Measurements from ENCODE around the gene TMEM41A.

TMEM41A gene

DNA sequence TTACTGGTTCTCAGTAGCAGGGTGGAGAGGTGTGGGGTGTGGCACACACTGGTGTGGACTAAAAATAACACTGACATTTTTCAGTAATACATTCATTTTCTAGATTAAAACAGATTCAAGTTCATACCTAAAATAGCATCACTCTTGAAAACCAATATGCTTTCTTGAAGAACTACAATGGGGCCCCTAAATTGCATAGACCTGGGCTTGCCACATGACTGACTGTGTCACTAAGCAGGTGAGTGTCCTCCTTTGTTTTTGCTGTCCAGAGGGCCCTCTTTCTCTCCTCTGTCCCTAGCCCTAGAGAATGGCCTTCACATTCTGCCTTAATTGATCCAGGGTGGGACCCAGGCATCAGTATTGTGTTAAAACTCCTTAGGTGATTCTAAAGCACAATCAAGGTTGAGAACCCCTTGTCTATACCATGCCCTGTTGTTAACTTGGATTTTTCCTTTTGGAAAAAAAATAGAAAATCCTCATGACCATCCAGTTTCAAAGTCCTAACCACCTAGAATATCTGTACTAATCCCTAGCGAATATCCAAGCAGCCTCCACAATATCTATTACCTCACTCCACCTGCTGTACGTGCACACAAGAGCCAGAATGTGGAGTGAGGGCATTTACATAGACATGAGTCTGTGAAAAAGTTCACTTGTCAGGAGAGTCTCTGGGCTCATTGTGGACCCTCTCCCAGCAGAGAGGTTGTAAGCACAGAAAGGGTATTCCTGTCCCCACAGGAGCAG is 18.7 kb upstream of the TMEM41A start:
- DNase-seq (ENCODE audit: low read depth), result no peak
- TF ChIP-seq, protein P1, sequence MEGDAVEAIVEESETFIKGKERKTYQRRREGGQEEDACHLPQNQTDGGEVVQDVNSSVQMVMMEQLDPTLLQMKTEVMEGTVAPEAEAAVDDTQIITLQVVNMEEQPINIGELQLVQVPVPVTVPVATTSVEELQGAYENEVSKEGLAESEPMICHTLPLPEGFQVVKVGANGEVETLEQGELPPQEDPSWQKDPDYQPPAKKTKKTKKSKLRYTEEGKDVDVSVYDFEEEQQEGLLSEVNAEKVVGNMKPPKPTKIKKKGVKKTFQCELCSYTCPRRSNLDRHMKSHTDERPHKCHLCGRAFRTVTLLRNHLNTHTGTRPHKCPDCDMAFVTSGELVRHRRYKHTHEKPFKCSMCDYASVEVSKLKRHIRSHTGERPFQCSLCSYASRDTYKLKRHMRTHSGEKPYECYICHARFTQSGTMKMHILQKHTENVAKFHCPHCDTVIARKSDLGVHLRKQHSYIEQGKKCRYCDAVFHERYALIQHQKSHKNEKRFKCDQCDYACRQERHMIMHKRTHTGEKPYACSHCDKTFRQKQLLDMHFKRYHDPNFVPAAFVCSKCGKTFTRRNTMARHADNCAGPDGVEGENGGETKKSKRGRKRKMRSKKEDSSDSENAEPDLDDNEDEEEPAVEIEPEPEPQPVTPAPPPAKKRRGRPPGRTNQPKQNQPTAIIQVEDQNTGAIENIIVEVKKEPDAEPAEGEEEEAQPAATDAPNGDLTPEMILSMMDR (IDR thresholded peaks at IDR 0.05; ENCODE audit: low read length, missing control alignments), result no peak
- H3K4me3 ChIP-seq (replicated peaks; ENCODE audit: low read depth, low read length), result no peak overlapping the region

DNA sequence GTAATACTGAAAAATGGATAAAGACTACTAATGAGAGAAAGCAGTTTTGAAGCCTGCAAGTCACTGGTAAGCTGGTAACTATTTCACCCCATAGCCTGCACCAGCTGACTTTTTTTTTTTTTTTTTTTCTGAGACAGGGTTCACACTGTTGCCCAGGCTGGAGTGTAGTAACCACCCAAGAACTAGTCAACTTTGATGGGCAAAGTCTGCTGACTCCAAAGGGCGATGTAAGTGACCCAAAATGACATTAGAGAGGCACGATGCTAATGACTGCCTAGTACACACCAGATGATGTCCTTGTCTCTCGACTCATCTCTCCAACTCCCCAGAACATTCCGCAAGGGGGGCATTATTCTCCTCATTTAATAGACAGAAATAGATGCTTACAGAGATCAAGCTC is 12.9 kb upstream of the TMEM41A start:
- TF ChIP-seq, protein P1 (IDR thresholded peaks at IDR 0.05; ENCODE audit: low read length, missing control alignments), result no peak
- no peak overlapping the region for H3K4me3 ChIP-seq (replicated peaks; ENCODE audit: low read depth, low read length)
- DNase-seq (ENCODE audit: low read depth), result no peak

DNA sequence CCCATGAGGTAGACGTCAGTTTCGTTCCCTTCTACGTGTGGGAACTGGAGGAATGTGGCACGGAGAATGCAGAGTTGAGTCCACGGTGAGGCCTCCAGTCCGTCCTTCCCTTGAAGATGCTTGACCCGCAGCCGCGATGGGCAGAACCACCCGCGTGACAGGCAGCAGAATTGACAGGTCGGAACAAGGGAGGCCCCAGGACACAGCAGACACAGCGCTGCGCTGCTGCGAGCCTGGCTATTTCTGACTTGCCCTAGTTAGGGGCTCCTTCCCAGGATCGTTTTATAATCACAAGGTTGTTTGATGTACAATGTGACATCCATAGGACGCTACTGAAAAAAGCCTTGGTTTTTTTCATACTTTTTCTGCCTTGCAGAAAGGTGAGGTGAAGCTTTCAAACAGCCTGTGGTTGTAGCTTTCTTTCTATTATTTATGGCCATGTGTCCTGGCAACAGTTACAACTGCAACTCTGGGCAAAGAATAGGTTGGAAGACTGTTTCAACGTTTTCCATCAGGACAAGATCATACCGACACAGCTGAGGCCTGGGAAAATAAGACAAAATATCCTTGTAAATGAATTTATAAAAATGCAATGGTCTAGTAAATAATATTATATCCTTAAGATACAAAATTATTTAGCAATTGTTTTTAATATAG is 9.6 kb upstream of the TMEM41A start:
- TF ChIP-seq, protein P1 (IDR thresholded peaks at IDR 0.05; ENCODE audit: low read length, missing control alignments), result no peak
- DNase-seq (ENCODE audit: low read depth), result no peak
- H3K4me3 ChIP-seq (replicated peaks; ENCODE audit: low read depth, low read length), result no peak overlapping the region

DNA sequence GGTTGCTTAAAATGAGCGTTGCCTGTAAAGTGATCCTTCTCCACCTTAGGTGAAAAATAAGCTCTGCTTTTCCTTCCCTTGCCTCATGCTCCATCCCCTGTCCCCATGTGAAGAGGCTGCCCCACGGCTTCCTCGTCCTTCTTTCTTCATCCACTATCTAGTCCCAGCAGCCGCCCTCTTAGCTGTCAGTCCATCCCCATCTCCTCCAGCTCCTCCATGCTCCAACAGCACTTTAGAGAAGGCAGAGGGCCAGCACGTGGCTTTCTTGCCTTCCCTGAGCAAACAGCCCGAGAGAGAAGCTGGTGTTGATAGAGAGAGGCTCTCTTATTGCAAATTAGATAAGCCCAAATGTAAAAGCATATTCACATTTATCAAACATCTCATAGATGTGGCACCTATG is 9.0 kb upstream of the TMEM41A start:
- no peak overlapping the region for H3K4me3 ChIP-seq (replicated peaks; ENCODE audit: low read depth, low read length)
- DNase-seq (ENCODE audit: low read depth), result no peak
- TF ChIP-seq, protein P1 (IDR thresholded peaks at IDR 0.05; ENCODE audit: low read length, missing control alignments), result no peak

DNA sequence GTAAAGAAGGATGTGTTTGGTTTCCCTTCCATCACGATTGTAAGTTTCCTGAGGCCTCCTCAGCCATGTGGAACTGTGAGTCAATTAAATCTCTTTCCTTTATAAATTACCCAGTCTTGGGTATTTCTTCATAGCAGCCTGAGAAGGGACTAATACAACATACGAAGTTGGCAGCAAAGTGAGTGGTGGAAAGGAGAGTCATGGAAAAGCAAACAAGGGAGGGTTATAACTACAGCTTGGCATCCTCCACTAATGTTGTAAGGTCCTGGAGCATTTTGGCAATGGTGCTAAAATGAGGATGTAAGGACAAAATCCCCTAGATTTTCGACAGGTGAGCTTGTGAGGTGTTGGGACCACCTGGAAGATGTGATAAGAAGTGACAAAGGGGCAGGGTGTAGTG is 5.8 kb upstream of the TMEM41A start:
- no peak for DNase-seq (ENCODE audit: low read depth)
- H3K4me3 ChIP-seq (replicated peaks; ENCODE audit: low read depth, low read length), result no peak overlapping the region
- TF ChIP-seq, protein P1 (IDR thresholded peaks at IDR 0.05; ENCODE audit: low read length, missing control alignments), result no peak

DNA sequence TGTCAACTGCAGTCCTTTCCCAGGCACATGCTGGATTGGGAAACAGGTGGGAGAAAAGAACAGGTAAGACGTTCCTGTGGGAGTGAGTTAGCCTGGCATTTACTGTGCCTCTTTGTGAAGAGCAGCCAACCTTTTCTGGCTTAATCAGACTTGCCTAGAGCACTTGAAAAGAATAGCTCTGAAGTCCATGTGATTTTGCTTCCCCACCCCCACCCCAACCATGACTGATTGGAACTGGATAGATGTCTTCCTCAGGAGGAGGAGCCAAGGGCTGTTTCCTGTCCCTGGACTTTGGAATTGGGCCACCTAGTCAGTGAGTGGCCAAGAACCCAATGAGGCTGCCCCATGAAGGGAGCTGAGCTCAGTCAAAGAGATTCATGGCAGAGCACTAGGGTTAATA is 4.7 kb upstream of the TMEM41A start:
- no peak overlapping the region for H3K4me3 ChIP-seq (replicated peaks; ENCODE audit: low read depth, low read length)
- TF ChIP-seq, protein P1 (IDR thresholded peaks at IDR 0.05; ENCODE audit: low read length, missing control alignments), result no peak

More for the DNA sequence above, 4.7 kb upstream of the TMEM41A start:
- no peak for DNase-seq (ENCODE audit: low read depth)

Measured in fibroblast of pulmonary artery (primary cell).